GM23338 (cell line): ENCODE data around the gene ARHGAP27. TPM values are rescaled to one million over a fixed set of nuclear protein-coding genes. Genes with fewer than 3 reads are reported as not detected.

Source experiments
- ATAC-seq: fragments of 200-7000 bp; cut with Tn5 transposase; 3 replicates; pipeline ENCODE4 v1.9.1; 2020
- DNase-seq: peaks from one replicate; pipeline ENCODE4 v3.0.0-alpha.2; 2015; ENCODE audit warnings: low spot score
- H2AFZ ChIP-seq: fragments of 200-600 bp; sonication (generic); 2 replicates; pipeline ENCODE4 v1.8.0; 2016; ENCODE audit warnings: antibody characterized with exemption, mild to moderate bottlenecking, moderate library complexity
- H3F3A ChIP-seq: fragments of 200-600 bp; sonication (generic); replicated peaks from 2 replicates; pipeline ENCODE4 v1.8.0; 2017; ENCODE audit warnings: antibody characterized with exemption, mixed run types, low read depth
- H3K27ac ChIP-seq: fragments of 200-600 bp; sonication (generic); 2 replicates; pipeline ENCODE4 v1.6.1; 2016; ENCODE audit warnings: low read depth
- H3K27me3 ChIP-seq: fragments of 200-600 bp; sonication (generic); 2 replicates; pipeline ENCODE4 v1.8.0; 2016; ENCODE audit warnings: mild to moderate bottlenecking, mixed run types, moderate library complexity; ENCODE audit not compliant: insufficient read depth
- H3K36me3 ChIP-seq: fragments of 200-600 bp; sonication (generic); 2 replicates; pipeline ENCODE4 v1.8.0; 2016; ENCODE audit warnings: mild to moderate bottlenecking; ENCODE audit not compliant: insufficient read depth
- H3K4me1 ChIP-seq: fragments of 200-600 bp; sonication (generic); 2 replicates; pipeline ENCODE4 v1.8.0; 2016; ENCODE audit warnings: mild to moderate bottlenecking, moderate library complexity; ENCODE audit not compliant: insufficient read depth
- H3K4me2 ChIP-seq: fragments of 200-600 bp; sonication (generic); 2 replicates; pipeline ENCODE4 v1.7.1; 2017; ENCODE audit warnings: mixed run types
- H3K4me3 ChIP-seq: fragments of 200-600 bp; sonication (generic); 2 replicates; pipeline ENCODE4 v1.6.1; 2016; ENCODE audit warnings: mixed run types
- H3K79me2 ChIP-seq: fragments of 200-600 bp; sonication (generic); replicated peaks from 2 replicates; pipeline ENCODE4 v1.8.0; 2017; ENCODE audit warnings: mild to moderate bottlenecking; ENCODE audit not compliant: insufficient read depth
- H3K9me2 ChIP-seq: fragments of 200-600 bp; sonication (generic); 2 replicates; pipeline ENCODE4 v1.8.0; 2017; ENCODE audit not compliant: insufficient read depth
- H4K20me1 ChIP-seq: fragments of 200-600 bp; sonication (generic); replicated peaks from 2 replicates; pipeline ENCODE4 v1.8.0; 2017; ENCODE audit warnings: mild to moderate bottlenecking; ENCODE audit not compliant: insufficient read depth
- H3K27ac Mint-ChIP-seq: 2 replicates; pipeline ENCODE4 v1.8.0; 2020; ENCODE audit warnings: inconsistent platforms, mild to moderate bottlenecking, moderate library complexity, mixed read lengths
- H3K27me3 Mint-ChIP-seq: 3 replicates; pipeline ENCODE4 v1.8.0; 2022; ENCODE audit warnings: low read depth, mild to moderate bottlenecking, moderate library complexity, mixed read lengths, inconsistent platforms; ENCODE audit not compliant: insufficient read depth, poor library complexity
- H3K36me3 Mint-ChIP-seq: 3 replicates; pipeline ENCODE4 v1.8.0; 2021; ENCODE audit warnings: low read depth, mild to moderate bottlenecking, inconsistent platforms, moderate library complexity, mixed read lengths
- H3K4me1 Mint-ChIP-seq: 3 replicates; pipeline ENCODE4 v1.8.0; 2020; ENCODE audit warnings: mild to moderate bottlenecking, inconsistent platforms, mixed read lengths
- H3K4me3 Mint-ChIP-seq: 3 replicates; pipeline ENCODE4 v1.8.0; 2021; ENCODE audit warnings: moderate library complexity, mild to moderate bottlenecking, inconsistent platforms, mixed read lengths
- H3K9me3 Mint-ChIP-seq: 3 replicates; pipeline ENCODE4 v1.8.0; 2020; ENCODE audit warnings: moderate library complexity, mild to moderate bottlenecking, inconsistent platforms, mixed read lengths
- EZH2 ChIP-seq: fragments of 200-600 bp; sonication (generic); IDR thresholded peaks from one replicate; pipeline ENCODE4 v1.8.0; 2017; ENCODE audit warnings: antibody characterized with exemption, mild to moderate bottlenecking, low read depth; ENCODE audit not compliant: unreplicated experiment
- EZH2phosphoT487 ChIP-seq: fragments of 200-600 bp; sonication (generic); IDR thresholded peaks from one replicate; pipeline ENCODE4 v1.8.1; 2018; ENCODE audit warnings: antibody characterized with exemption; ENCODE audit not compliant: unreplicated experiment
- NANOG ChIP-seq: IDR thresholded peaks from 2 replicates; pipeline ENCODE4 v1.6.1; 2016; ENCODE audit warnings: antibody characterized with exemption, borderline replicate concordance
- POLR2AphosphoS5 ChIP-seq: IDR thresholded peaks from 2 replicates; pipeline ENCODE4 v1.6.1; 2016; ENCODE audit warnings: antibody characterized with exemption, low read depth
- STAT1 ChIP-seq: IDR thresholded peaks from one replicate; pipeline ENCODE4 v1.6.1; 2016; ENCODE audit warnings: antibody characterized with exemption; ENCODE audit not compliant: unreplicated experiment
- ZNF331 ChIP-seq: fragments of 250-450 bp; sonication (Bioruptor Pico); IDR thresholded peaks from 2 replicates; pipeline ENCODE4 v1.5.0; 2020; ENCODE audit warnings: low read depth, mild to moderate bottlenecking, moderate library complexity
- polyA plus RNA-seq: library from polyadenylated mRNA; unstranded; fragments of >200 nt; fragmentation: Nextera tagmentation; extraction: Ambion mirVana; gene quantifications from 2 replicates; pipeline ENCODE4 v1.2.1, GENCODE V29; 2016
- total RNA-seq: library from RNA; depleted of rRNA; stranded (reverse); fragments of >200 nt; shearing (Covaris generic); gene quantifications from 2 replicates; pipeline ENCODE4 v1.2.3, GENCODE V29; 2014
- TF ChIP-seq, protein P1 (sequence below): IDR thresholded peaks from one replicate; pipeline ENCODE4 v1.6.1; 2018; ENCODE audit warnings: antibody characterized with exemption; ENCODE audit not compliant: unreplicated experiment
- TF ChIP-seq, protein P2 (sequence below), 2 experiments: fragments of 200-600 bp in 1 of 2; sonication (generic) in 1 of 2; conservative IDR thresholded peaks; 2 replicates each; pipeline versions ENCODE4 v1.5.1 to v1.6.1; 2016 to 2017; ENCODE audit warnings: antibody characterized with exemption in 2 of 2, low read depth in 2 of 2, mild to moderate bottlenecking in 2 of 2, moderate library complexity in 1 of 2

ARHGAP27 gene
- total and polyA plus RNA-seq, 2 experiments from 2014 or later: 5.9 to 17.7 TPM

DNA sequence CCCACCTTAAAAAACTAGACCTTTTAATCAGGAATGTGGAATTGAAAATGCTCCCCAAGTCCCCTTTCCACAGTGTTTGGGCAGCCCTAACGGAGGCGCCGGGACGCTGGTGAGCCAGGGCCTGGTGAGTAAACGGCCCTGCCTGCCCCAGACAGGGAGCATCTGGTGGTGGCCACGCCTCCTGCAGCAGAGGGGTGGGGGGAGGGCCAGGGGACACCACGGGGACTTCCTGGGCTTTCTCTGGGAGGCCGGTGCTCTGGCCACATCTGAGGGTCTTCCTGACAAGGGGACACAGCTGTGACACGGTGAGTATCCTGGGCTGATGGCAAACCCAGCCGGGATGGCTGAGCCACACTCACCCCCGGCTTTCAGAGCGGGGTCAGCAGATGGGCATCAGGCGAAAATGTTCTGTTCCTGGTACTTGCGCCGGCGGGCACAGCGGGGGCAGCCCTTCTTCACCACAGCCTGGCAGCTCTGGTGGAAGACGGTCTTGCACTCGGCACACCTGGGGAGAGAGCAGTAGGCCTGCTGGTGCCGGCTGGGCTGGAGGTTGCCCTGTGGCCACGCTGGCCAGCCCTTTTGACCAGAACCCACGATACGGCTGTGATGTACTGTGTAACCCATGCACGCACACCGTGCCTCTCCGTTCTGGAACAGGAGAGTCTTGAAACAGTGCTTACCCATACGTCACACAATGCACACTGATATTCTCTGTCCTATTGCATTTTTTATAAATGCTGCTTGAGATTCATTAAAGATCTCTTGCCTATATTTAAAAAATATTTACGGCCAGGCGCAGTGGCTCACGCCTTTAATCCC lies 5.0 kb upstream of the ARHGAP27 start:
- H3K9me2 ChIP-seq: no peaks in the 10 kb centered on the region
- DNase-seq (no peak), ATAC-seq (peak; percentile 58)
- TF ChIP-seq, protein P1, sequence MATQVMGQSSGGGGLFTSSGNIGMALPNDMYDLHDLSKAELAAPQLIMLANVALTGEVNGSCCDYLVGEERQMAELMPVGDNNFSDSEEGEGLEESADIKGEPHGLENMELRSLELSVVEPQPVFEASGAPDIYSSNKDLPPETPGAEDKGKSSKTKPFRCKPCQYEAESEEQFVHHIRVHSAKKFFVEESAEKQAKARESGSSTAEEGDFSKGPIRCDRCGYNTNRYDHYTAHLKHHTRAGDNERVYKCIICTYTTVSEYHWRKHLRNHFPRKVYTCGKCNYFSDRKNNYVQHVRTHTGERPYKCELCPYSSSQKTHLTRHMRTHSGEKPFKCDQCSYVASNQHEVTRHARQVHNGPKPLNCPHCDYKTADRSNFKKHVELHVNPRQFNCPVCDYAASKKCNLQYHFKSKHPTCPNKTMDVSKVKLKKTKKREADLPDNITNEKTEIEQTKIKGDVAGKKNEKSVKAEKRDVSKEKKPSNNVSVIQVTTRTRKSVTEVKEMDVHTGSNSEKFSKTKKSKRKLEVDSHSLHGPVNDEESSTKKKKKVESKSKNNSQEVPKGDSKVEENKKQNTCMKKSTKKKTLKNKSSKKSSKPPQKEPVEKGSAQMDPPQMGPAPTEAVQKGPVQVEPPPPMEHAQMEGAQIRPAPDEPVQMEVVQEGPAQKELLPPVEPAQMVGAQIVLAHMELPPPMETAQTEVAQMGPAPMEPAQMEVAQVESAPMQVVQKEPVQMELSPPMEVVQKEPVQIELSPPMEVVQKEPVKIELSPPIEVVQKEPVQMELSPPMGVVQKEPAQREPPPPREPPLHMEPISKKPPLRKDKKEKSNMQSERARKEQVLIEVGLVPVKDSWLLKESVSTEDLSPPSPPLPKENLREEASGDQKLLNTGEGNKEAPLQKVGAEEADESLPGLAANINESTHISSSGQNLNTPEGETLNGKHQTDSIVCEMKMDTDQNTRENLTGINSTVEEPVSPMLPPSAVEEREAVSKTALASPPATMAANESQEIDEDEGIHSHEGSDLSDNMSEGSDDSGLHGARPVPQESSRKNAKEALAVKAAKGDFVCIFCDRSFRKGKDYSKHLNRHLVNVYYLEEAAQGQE: no peak
- no peak for TF ChIP-seq EZH2phosphoT487
- Mint-ChIP-seq H3K27me3 (peaks cover 24% of the 10 kb centered on the region), H3K4me3 (no peak overlapping the region), H3K27ac (no peak overlapping the region), H3K36me3 (no peaks in the 10 kb centered on the region), H3K9me3 (no peaks in the 10 kb centered on the region), H3K4me1 (peaks cover 34% of the 10 kb centered on the region)
- peaks cover 11% of the 10 kb centered on the region for H3K27me3 ChIP-seq
- no peaks in the 10 kb centered on the region for H3K36me3 ChIP-seq
- no peaks in the 10 kb centered on the region for H4K20me1 ChIP-seq
- H3K4me2 ChIP-seq: 0 out of 2 replicates have a peak overlapping the region, but pooled peaks have one; percentile 57
- no peaks in the 10 kb centered on the region for H3K79me2 ChIP-seq
- peaks cover 3% of the 10 kb centered on the region; the same call in 1 of the 2 replicates for H3K4me1 ChIP-seq
- H2AFZ ChIP-seq: no peak overlapping the region
- no peaks in the 10 kb centered on the region for H3F3A ChIP-seq
- H3K27ac ChIP-seq: no peak overlapping the region
- H3K4me3 ChIP-seq: no peak overlapping the region

DNA sequence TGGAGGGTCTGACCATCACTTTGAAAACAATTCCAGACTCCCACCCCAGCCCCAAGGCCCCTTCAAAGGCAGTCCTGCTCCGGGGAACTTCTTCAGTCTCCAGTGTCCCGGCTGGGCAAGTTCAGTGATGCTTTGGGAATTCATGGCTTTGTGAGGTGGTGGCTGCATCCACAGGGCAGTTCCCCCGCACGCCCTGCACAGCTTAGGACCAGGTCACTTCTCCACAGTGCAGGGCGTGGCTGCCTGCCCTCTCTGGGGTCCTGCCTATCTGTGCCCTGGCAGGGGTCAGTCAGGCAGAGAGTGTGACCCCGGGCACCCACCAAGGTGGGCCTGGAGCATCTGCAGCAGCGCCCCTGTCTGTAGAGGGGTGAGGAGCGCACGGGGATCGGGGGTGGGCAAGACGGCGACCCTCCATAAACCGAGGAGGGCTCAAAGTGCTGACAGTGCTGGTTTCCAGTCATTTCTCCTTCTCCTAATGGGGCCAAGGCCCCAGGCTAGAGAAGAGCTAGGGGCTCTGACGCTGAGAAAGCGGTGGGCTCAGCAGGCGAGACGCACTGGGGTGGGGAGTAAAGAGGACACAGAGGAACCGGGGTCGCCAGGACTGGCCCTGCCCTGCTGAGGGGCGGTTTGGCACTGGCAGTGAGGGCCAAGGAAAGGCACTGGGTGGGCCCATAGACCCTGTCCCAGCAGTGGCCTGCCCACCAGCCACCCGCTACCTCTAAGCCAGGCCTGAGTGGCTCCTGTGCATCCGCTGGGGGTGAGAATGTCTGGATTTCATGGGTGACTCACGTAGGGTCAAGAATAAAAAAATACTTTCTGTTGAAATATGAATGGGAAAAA lies 4.2 kb upstream of the ARHGAP27 start:
- no peaks in the 10 kb centered on the region for H3K36me3 Mint-ChIP-seq
- TF ChIP-seq NANOG (no peak), ZNF331 (CRISPR knock-in tag) (no peak), STAT1 (no peak), EZH2phosphoT487 (no peak), EZH2 (no peak), POLR2AphosphoS5 (no peak)
- TF ChIP-seq, protein P1: no peak
- TF ChIP-seq, protein P2, sequence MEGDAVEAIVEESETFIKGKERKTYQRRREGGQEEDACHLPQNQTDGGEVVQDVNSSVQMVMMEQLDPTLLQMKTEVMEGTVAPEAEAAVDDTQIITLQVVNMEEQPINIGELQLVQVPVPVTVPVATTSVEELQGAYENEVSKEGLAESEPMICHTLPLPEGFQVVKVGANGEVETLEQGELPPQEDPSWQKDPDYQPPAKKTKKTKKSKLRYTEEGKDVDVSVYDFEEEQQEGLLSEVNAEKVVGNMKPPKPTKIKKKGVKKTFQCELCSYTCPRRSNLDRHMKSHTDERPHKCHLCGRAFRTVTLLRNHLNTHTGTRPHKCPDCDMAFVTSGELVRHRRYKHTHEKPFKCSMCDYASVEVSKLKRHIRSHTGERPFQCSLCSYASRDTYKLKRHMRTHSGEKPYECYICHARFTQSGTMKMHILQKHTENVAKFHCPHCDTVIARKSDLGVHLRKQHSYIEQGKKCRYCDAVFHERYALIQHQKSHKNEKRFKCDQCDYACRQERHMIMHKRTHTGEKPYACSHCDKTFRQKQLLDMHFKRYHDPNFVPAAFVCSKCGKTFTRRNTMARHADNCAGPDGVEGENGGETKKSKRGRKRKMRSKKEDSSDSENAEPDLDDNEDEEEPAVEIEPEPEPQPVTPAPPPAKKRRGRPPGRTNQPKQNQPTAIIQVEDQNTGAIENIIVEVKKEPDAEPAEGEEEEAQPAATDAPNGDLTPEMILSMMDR (conservative IDR thresholded peaks at IDR 0.05; ENCODE audit: low read depth in 2 of 2): no peak; a peak in 1 of 4 replicates

More for the DNA sequence above, 4.2 kb upstream of the ARHGAP27 start:
- no peak overlapping the region for H3K27ac Mint-ChIP-seq
- H3K27ac ChIP-seq: no peak overlapping the region
- H3K79me2 ChIP-seq: no peaks in the 10 kb centered on the region
- peaks cover 3% of the 10 kb centered on the region; the same call in 1 of the 2 replicates for H3K4me1 ChIP-seq
- no peak overlapping the region for H3K4me3 Mint-ChIP-seq
- no peak for DNase-seq
- peaks cover 14% of the 10 kb centered on the region for H3K27me3 ChIP-seq
- H3K4me2 ChIP-seq: 0 out of 2 replicates have a peak overlapping the region, but pooled peaks have one; percentile 57
- no peaks in the 10 kb centered on the region for H3K9me2 ChIP-seq
- no peak overlapping the region for H2AFZ ChIP-seq
- no peaks in the 10 kb centered on the region for H3F3A ChIP-seq
- H3K4me3 ChIP-seq: no peak overlapping the region
- peaks cover 24% of the 10 kb centered on the region for H3K27me3 Mint-ChIP-seq
- ATAC-seq: no peak
- no peaks in the 10 kb centered on the region for H4K20me1 ChIP-seq
- H3K4me1 Mint-ChIP-seq: peaks cover 34% of the 10 kb centered on the region
- H3K36me3 ChIP-seq: no peaks in the 10 kb centered on the region
- H3K9me3 Mint-ChIP-seq: no peaks in the 10 kb centered on the region
